HG03103 (cell line): ENCODE data around the gene RFLNA.

Experiments used
- ATAC-seq: cut with Tn5 transposase; IDR thresholded peaks from one replicate; pipeline ENCODE4 v1.9.1; 2021; ENCODE audit warnings: low read depth; ENCODE audit not compliant: unreplicated experiment

Gene RFLNA

DNA sequence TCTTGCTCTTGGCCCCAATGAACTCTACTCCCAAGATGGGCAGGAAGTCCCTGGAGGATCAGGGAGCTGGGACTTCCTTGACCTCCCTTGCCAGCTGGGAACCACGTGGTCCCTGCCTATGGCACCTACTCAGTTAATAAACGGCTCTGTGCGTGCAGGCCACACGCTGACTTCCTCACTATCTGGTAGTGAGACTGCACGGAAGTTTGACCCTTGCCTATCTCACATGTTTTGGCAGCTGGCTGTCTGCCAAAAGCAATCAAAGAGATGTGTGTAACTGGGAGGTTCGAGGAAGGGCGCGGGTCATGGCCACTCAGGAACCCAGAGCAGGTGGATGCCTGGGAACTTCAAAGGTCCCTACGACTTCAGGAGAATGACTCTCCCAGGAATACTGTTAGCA, 57.9 kb downstream of the RFLNA start:
- no peak for ATAC-seq

DNA sequence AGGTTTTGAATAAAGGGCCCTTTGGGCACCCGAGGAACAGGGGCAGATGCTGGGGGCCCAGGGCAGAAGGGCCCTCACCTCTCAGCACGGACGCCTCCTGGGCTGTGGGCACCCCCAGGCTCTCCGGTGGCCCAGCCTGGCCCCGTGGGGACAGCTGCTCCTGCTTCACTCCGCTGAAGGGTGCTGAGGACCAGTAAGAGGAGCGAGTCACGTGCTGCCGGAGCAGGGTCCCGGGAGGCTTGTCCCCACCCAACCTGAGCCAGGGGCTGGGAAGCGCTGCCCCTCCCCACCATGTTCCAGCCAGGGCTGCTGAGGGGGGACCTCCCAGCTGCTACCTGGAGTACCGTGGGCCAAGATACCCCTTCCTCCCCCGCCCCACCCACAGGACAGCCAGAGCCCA, 59.5 kb downstream of the RFLNA start:
- ATAC-seq = no peak

DNA sequence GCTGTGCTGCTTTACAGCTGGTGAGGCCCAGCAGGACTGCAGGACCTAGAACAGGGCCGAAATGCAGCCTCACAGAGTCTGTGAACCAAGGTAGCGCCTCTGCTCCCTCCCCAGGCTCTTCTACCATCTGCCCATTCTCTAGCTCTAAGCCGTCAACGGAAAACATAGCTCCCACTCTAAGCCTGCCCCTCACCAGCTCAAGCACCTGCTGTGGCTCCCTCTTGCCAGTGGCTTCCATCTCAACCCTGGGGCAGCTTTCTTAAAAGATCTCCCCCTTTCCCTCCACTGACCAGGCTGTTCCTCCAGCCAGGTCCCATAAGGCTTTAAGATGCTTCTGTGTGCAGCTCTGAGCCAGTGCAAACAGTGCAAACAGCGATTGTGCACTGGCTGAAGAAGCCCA, 61.3 kb downstream of the RFLNA start:
- no peak for ATAC-seq

DNA sequence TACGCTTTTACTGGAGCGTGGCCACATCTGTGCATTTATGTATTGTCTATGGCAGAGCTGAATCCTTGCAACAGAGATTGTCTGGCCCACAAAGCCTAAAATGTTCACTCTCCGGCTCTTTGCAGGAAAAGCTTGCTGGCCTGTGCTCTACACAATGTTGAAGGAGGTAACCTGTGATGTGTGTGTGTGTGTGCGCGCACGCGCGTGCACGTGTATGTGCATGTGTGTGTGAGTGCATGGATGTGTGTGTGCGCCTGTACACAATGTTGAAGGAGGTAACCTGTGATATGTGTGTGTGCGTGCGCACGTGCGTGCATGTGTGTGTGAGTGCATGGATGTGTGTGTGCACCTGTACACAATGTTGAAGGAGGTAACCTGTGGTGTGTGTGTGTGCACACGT, 62.7 kb downstream of the RFLNA start:
- ATAC-seq = no peak

DNA sequence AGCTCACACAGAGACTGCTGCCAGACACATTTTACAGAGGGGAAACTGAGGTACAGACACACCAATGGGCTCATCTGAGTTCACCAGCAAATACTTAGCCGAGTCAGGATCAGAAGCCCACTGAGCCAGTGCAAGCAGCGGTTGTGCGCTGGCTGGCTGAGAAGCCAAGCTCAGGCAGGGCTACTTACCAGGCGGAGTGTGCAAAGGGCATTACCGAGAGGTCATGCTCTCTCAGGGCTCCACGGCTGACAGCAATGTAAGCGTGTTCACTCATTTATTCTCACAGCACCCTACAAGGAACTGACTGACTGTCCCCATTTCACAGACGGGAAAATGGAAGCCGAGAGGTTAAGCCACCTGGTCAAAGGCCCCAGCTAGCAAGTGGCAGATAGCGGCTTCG, 63.7 kb downstream of the RFLNA start:
- no peak for ATAC-seq

DNA sequence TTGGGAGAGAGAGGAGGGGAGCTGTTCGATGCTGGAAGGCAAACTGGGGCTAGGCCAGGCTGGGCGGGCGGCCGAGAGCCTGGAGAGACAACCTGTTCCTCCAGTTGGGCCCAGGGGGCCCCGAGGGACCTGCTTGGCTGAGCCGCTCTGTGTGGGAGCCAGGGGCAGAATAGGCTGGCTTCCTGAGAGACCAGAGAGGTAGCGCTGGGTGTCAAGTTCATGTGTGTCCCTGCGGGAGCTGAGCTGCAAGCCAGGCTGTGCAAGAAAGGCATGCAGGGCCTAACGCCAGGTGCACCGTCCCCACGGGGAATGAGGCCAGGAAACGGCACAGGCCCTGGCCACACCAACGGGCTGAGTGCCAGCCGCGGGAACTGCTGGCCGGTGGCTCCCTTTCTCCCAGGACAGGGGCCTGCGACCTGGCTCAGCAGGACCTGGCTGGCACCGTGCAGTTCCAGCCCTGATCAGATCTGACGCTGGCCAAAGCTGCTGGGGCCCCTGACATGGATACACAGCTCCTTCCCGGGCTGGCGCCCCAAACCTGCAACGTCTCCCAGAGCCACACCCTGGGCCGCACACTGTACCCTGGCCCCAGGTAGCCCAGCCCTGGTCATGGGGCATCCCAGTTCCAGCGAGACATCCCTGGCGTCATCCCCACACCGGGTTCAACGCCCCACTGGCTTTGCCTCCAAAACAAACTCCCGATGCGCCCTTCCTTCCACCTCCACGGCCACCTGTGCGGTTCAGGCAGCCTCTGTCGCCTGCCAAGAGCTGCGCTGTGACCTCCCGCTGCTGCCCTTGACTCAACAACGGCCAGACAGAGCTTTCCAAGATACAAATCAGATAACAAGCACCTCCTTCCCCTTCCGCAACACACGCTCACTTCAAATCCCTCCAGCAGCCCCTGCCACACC, 65.0 kb downstream of the RFLNA start:
- no peak for ATAC-seq

DNA sequence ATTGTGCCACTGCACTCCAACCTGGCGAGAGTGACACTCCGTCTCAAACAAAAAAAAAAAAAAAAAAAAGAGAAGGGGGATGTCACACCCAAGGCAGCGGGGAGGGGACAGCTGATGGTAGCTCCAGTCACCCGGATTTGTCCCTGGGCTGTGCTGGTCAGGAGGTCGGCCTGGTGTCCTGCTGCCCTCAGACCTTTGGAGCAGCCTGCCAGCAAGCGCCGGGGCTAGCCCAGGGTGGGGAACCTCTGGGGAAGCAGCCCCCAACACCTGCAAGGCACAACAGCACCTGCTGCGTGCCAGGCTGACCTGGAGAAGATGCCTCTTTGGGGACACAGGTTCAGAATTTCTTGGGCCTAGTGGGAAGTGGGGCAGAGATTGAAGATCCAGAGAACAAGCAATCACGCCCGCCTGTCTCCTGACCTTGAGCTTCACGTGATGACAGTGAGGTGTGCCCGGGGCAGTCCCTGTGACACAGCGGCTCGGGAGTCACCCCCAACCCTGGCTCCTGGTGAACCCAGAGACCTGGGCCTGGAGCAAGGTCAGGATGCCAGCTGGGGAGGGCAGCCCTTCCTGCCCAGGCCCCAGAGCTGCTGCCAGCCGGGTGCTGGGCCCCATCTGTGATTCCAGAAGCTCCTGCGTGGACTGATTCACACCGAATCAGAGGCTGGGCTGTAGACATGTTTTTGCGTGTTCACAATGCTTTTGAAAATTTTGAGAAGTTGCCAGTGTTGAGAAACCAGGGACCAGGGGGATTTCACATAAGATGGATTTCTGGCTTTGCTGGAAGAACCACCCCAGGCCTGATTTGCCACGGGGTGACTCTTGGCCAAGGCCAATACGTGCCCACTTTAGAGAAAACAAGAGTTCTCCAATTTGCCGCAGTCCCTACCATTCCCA, 66.4 kb downstream of the RFLNA start:
- no peak for ATAC-seq

DNA sequence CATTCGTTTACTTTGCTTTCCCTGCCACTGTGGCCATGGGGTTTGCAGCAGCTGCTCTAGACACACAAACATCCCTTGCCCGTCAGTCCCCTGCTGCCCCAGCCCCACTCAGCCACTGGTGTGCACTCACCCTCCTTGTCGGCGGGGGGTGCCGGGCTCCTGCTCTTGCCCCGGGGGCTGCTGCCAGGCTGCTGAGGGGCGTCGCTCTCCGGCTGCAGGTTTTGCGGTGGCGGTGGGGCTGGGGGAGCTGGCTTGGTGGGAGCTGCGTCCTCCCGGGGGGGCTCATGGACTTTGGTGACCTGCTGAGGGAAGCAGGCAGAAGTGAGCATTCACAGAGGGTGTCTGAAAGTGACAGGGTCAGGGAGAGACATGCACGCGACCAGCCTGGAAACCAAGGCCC, 67.1 kb downstream of the RFLNA start:
- ATAC-seq = no peak

DNA sequence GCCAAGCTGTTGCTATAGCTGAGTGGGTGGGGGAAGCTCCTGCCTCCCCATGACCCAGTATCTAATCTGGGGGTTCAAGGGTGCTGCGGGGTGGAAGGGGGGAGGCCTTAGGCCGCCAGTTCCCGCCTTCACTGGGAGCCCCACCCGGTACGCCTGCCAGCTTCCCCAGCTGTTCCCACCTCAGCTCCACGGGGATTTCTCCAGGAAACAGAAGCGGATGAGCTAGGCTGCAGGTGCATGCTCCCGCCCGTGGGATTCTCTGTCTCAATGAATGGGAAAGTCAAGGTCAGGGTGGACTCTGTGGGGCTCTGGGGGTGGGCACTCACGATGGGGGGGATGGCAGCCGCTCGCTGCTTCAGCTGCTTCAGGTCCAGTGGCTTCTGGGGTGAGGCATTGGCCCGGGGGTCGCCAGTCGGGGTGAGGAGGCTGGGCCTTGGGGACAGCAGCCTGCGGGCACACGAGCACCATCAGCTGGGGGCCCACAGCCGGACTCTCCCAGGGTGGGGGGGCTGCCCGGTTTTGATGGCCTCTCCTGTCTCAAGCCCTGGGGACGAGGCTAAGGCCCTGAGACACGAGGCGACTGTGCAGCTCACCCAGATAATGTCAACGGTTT, 68.6 kb downstream of the RFLNA start:
- no peak for ATAC-seq

DNA sequence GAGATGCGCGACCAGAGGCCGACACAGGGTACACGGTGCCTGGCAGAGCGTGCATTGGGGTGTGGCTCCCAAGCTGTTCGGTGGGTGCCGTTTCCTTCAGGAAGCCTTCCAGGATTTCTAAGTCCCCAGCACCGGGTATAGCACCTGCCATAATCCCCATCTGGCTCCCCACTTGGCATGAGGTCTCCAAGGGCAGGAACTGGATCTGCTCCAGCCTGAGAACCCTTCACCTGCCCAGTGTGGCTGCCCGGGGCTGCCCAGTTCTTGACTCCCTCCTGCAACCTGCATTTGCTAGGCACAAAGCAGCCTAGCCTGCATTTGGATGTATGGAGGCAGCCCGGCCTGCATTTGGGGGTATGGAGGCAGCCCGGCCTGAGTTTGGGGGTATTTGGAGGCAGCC, 69.7 kb downstream of the RFLNA start:
- ATAC-seq = no peak
